IPS-18c (cell line): ENCODE data around the gene PRUNE2.

Source experiments
- H3K4me3 ChIP-seq: 2 replicates; pipeline ENCODE4 v1.7.0; 2013; ENCODE audit warnings: low read depth, mild to moderate bottlenecking, low read length, moderate library complexity; ENCODE audit not compliant: insufficient read depth
- H3K9me3 ChIP-seq: one replicate; pipeline ENCODE4 v1.6.1; 2013; ENCODE audit warnings: mild to moderate bottlenecking, low read length, moderate library complexity; ENCODE audit not compliant: control insufficient read depth, insufficient read depth

Gene PRUNE2

GRCh38 chr9:76575761-76576160, 330.2 kb downstream of the PRUNE2 start:
- Histone ChIP-seq H3K4me3 (no peak overlapping the region), H3K9me3 (no peaks in the 10 kb centered on the region)

GRCh38 chr9:76573905-76574760, 331.8 kb downstream of the PRUNE2 start:
- Histone ChIP-seq H3K9me3 (peaks cover 5% of the 10 kb centered on the region), H3K4me3 (no peak overlapping the region)

- peaks cover 6% of the 10 kb centered on the region for H3K9me3 ChIP-seq
- no peak overlapping the region for H3K4me3 ChIP-seq
These were observed 332.5 kb downstream of the PRUNE2 start for GRCh38 chr9:76573408-76573807.

- Histone ChIP-seq H3K4me3 (no peak overlapping the region), H3K9me3 (peaks cover 6% of the 10 kb centered on the region)
These were observed 333.8 kb downstream of the PRUNE2 start for GRCh38 chr9:76572151-76572550.

GRCh38 chr9:76571743-76572146, 334.2 kb downstream of the PRUNE2 start:
- H3K4me3 ChIP-seq: peak overlapping the region; percentile 17; the same call in 1 of the 2 replicates
- H3K9me3 ChIP-seq: peaks cover 6% of the 10 kb centered on the region

GRCh38 chr9:76571288-76571687, 334.6 kb downstream of the PRUNE2 start:
- H3K4me3 ChIP-seq: no peak overlapping the region
- peaks cover 6% of the 10 kb centered on the region for H3K9me3 ChIP-seq

- no peak overlapping the region for H3K4me3 ChIP-seq
- H3K9me3 ChIP-seq: peaks cover 6% of the 10 kb centered on the region
These were observed 335.1 kb downstream of the PRUNE2 start for GRCh38 chr9:76570826-76571225.

GRCh38 chr9:76567086-76567485, 338.8 kb downstream of the PRUNE2 start:
- Histone ChIP-seq H3K9me3 (peaks cover 6% of the 10 kb centered on the region), H3K4me3 (no peak overlapping the region)

GRCh38 chr9:76564297-76564696, 341.6 kb downstream of the PRUNE2 start:
- Histone ChIP-seq H3K9me3 (peaks cover 3% of the 10 kb centered on the region), H3K4me3 (no peak overlapping the region)

- no peak overlapping the region for H3K4me3 ChIP-seq
- no peaks in the 10 kb centered on the region for H3K9me3 ChIP-seq
These were observed 343.4 kb downstream of the PRUNE2 start for GRCh38 chr9:76562511-76562911.

GRCh38 chr9:76561900-76562299, 344.0 kb downstream of the PRUNE2 start:
- no peaks in the 10 kb centered on the region for H3K9me3 ChIP-seq
- no peak overlapping the region for H3K4me3 ChIP-seq
